Stimulated activated CD8-positive, alpha-beta memory T cell treated with anti-CD3 and anti-CD28 coated beads, Interleukin-7, amount 100 ng/mL, for 4 hours (primary cell): ENCODE results near the gene DLGAP1.
"Not testable (repeated sequence)": the region's sequence is repeated elsewhere in the genome, so short reads cannot be mapped to it uniquely, and the experiment has no call there.

ENCODE experiments used
- DNase-seq, 2 donors: peaks; one replicate each; pipeline ENCODE4 v3.0.0-alpha.2; 2020; ENCODE audit warnings: low read depth in 2 of 2

Gene DLGAP1

DNA sequence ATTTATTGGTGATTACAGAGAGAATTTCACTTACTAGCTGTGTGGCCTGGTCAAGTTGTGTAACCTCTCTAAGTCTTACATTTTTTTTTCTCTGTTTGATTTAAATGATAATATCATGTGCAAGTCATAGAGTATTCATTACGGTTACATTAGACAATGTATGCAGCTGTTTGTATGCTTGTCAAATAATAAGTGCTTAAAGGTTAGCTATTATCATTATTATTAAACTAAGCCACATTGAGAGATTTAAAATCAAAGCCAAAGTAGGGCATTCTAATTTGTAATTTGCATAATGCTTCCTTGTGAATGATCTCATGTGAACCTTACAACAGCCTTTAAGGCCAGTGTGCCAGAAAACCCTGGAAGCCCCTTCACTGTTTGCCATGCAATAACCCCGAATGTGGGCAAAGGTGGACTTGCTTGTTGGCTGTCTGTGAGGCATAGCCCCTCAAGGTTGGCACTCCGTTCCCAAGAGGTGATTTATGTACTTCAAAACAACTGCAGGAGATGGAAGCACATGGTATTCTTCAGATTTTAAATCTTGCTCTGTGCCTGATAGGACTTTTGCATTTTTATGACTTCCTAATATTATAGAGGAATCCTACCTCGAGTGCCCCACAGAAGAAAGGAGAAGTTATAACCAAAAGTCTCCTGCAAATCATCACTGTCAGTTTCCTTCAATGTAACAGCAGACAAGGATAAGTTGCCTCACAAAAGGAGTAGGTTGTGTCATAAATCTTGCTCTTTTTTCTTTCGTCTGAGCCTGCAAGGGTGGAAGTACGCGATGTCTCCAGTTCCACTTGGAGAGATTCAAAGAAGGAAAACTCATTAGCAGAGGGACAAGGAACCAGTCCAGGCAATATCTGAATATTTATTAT is 733.1 kb downstream of the DLGAP1 start:
- DNase-seq = no peak

GRCh38 chr18:3720818-3721545 is 734.1 kb downstream of the DLGAP1 start:
- DNase-seq = no peak

- DNase-seq = no peak
Measured at GRCh38 chr18:3720159-3720558, 734.9 kb downstream of the DLGAP1 start.

- no peak for DNase-seq
Measured at GRCh38 chr18:3717376-3718025, 737.6 kb downstream of the DLGAP1 start.

GRCh38 chr18:3716116-3716660 is 738.9 kb downstream of the DLGAP1 start:
- DNase-seq = no peak

DNA sequence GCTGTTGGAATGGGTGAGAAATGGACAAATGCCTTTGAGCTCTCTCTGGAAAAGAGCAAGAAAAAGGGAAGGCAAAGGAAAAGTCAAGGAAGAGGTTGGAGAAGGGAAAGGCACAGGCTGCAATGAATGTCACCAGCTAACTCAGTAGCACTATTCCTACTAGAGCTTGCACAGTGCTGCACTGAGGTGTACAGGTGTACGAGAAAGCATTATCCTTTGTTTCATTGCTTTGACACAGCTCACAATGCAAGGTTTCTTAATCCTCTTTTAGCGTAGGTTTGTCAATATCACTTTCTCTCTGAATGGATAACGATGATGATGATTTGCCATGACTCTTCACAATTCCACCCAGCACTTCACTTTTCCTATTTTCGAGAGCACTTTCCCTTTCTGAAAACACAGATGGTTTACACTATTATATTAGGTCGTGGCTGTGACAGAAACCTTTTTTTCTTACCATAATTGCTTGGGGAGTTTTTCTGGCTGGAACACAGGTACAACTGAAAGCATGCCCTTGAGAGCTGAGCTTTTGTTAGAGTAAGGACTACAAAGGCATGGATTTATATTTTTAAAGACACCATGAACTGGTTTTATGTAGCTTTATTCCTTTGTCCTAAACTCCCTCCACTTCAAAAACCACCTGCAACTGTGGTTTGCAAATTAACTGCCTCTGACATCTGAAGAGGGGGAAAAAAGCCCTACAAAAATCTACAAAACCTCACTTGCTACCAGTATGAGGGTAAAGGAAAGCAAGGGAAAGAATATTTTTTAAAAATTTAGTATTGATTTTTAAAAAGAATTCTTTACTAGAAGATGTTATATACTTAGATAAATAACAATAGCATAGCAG is 739.7 kb downstream of the DLGAP1 start:
- no peak for DNase-seq

GRCh38 chr18:3713708-3714107 is 741.4 kb downstream of the DLGAP1 start:
- no peak for DNase-seq

DNA sequence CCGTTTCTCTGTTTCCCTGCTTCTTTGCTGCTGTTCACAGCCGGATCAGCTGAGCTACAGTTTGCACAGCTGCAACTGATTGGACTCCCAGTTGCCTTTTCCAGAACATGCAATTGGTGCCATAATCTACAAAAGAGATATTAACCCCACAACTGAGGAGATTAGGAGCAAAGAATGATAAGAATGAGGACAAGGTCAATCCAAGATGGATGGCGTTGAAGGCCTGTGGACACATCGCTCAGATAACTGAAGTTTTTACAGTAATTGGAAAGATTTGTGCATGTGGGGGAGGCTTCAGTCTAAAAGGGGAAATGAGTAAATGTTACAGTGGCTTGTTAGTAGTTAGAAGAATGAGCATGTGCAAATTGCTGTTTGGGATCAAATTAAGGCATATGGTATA is 741.9 kb downstream of the DLGAP1 start:
- DNase-seq = no peak

- DNase-seq = no peak
Measured at GRCh38 chr18:3712491-3712890, 742.6 kb downstream of the DLGAP1 start.

GRCh38 chr18:3710712-3711301 is 744.3 kb downstream of the DLGAP1 start:
- DNase-seq = no peak

DNA sequence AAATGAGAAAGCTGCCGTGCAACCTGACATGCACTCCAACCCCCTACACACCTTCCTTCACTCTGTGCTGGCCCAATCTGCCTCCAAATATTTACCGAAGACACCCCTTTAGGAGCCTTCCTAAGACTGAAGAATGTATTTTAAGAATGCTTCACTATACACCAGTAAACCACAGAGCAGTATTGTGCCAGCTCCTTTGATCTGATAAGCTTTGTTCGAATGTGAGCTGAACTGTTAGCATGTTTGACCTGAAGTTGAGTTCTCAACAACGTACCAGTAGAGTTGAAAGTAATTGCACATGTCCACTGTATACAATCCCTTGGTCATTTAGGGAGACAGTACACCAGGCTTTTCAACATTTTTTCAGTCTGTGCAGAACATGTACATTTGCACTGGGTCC is 745.9 kb downstream of the DLGAP1 start:
- no peak for DNase-seq

DNA sequence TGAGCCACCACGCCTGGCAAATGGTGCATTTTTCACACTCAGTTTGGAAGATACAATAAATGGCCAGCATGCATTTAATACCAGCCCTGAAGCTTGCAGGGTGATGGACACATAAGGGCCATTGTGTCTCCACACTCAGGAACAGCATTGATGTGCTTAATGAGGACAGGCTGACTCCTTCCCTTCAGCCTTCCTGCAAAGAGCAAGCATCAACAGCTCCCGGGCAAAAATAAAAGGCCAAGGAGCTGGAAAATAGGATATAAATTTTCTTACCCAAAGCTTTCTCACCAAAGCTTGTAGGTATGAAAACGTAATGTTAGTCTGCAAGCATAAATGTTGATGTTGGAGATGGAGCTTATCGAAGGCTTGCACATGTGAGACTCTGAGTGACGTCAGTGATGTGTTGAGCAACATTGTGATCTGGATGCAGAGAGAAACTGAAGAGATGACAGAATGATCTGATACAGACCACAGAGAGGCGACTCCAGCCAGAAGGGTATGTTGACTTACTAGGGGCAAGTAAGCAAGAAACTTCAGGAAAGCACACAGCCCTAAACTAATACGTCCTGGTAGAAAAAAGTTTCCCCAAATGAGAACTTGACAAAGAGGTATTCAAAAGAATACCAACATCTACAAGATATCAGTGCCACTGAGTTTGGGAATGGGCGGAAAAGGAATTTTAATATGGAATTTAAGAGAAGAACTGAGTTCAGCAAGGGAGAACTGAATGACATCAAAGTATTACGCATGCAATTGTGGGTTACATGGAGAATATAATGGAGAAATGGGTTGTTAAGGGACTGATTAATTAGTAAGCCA is 748.6 kb downstream of the DLGAP1 start:
- no peak for DNase-seq

- DNase-seq = no peak
Measured at GRCh38 chr18:3704556-3705344, 750.4 kb downstream of the DLGAP1 start.

DNA sequence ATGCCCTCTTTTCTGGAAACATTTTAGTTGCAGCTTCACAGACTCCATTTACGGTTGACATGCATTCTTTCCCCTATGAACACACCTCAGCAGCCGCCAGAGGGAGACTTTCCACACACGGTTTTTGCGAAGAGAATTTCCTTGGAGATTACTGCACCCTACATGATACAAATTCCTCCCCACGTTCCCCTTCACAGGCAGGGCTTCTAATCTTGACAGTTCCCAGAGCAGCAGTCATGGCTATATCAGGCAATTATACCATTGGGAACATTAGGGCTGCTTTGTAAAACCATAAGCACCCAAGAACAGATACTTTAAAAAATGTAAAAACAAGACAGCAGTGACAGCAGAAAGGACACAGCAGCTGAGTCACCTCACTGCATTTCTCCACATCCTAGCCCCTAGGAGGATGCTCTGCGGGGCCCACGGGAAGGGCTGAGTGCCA is 751.4 kb downstream of the DLGAP1 start:
- no peak for DNase-seq

GRCh38 chr18:3699707-3700567 is 755.2 kb downstream of the DLGAP1 start:
- not testable (repeated sequence) for DNase-seq

DNA sequence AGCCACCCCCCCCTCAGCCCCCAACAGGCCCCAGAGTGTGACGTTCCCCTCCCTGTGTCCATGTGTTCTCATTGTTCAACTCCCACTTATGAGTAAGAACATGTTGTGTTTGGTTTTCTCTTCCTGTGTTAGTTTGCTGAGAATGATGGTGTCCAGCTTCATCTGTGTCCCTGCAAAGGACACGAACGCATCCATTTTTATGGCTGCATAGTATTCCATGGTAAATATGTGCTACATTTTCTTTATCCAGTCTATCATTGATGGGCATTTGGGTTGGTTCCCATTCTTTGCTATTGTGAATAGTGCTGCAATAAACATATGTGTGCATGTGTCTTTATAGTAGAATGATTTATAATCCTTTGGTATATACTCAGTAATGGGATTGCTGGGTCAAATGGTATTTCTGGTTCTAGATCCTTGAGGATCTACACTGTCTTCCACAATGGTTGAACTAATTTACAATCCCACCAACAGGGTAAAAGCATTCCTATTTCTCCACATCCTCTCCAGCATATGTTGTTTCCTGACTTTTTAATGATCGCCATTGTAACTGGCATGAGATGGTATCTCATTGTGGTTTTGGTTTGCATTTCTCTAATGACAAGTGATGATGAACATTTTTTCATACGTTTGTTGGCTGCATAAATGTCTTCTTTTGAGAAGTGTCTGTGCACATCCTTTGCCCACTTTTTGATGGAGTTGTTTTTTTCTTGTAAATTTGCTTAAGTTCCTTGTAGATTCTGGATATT is 760.9 kb downstream of the DLGAP1 start:
- DNase-seq = not testable (repeated sequence)

DNA sequence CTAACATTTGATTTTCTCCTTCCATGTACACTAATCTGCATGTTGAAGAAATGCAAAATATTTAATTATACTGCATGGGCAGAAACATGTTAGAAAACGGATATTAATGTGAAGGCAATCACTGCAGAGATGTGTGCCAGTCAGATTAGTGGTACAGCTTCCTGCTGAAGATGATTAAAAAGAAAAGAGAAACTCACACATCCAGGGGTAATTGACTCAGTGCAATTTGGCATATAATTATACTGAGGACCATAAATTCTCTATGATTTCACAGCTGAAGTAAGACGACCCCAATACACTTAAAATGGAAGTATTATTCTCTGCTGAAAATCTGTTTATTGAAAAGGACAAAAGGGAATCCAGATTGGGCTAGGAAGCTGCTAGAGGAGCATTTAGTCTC is 761.7 kb downstream of the DLGAP1 start:
- no peak for DNase-seq
